Stimulated activated CD4-positive, alpha-beta T cell treated with anti-CD3 and anti-CD28 coated beads, Interleukin-15, amount 100 ng/mL, for 1 hour (primary cell): ENCODE measurements around the gene SPEM1.

Source experiments
- DNase-seq, 2 donors: peaks; one replicate each; pipeline ENCODE4 v3.0.0-alpha.2; 2020; ENCODE audit warnings: low read depth in 1 of 2, low spot score in 1 of 2

The SPEM1 gene

DNA sequence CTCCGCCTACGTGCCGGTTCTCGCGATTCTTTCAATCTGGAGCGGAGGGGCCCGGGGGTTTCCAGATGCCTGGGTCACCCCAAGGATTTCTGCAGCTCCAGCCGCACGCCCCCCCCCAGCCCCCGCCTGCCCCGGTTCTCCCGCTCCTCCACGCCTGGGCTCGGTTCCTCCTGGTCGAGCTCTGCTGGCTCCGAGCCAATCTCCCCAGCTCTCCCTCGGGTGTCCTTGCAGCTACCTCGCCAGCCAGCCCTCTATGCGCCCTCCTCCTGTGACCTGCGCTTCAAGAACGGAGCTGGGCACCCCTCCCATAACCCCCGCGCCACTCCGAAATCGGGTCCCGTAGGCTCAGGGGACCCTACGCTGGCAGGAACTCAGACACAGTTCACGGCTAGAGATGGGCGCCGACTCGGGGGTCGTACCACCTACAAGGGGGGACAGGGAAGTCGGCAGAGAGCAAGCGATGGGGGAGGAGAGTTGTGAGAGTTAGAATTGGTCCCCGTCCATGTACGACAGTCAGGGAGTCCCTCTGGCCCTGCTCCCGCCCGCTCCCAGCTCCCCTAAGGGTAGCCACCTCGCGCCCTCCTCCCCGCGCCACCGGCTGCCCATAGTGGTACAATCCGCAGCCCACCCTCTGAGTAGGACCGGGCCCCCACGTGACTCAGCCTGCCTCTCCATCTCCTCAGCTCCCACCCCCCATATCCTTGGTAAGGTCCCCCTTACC lies 20.1 kb downstream of the SPEM1 start:
- no peak for DNase-seq

DNA sequence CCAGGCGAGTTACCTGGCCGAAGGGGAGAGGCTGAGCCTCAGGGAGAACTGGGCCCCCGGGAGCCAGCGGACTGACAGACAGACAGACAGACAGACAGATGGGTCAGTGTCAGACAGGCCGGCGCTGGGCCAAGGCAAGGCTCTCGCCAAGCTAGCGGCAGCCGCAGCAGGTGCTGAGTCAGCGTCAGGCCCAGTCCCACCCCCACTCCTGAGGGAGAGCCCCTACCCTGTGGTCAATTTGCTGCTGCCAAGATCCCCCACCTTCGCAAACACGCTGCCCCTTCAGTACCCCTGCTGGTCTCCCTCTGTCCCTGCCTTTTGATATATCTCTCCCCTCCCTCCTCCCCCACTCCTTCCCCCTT lies 20.7 kb downstream of the SPEM1 start:
- no peak for DNase-seq

- no peak for DNase-seq
Observed at GRCh38 chr17:7441266-7441665, 21.1 kb downstream of the SPEM1 start.

DNA sequence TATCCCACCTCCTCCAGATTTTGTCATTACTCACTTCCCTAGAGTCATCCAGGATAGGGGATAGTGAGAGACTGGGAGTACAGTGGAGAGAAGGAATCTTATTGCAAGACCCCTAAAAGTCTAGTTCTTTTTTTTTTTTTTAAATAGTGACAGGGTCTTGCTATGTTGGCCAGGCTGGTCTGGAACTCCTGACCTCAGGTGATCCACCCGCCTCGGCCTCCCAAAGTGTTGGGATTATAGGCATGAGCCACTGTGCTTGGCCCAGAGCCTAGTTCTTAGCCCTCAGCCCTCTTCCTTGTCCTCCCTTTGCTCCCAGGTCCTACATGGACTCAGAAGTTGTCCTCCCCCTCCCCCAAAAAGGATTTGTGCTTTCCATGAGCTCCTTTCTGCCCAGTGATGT lies 22.0 kb downstream of the SPEM1 start:
- DNase-seq: no peak

DNA sequence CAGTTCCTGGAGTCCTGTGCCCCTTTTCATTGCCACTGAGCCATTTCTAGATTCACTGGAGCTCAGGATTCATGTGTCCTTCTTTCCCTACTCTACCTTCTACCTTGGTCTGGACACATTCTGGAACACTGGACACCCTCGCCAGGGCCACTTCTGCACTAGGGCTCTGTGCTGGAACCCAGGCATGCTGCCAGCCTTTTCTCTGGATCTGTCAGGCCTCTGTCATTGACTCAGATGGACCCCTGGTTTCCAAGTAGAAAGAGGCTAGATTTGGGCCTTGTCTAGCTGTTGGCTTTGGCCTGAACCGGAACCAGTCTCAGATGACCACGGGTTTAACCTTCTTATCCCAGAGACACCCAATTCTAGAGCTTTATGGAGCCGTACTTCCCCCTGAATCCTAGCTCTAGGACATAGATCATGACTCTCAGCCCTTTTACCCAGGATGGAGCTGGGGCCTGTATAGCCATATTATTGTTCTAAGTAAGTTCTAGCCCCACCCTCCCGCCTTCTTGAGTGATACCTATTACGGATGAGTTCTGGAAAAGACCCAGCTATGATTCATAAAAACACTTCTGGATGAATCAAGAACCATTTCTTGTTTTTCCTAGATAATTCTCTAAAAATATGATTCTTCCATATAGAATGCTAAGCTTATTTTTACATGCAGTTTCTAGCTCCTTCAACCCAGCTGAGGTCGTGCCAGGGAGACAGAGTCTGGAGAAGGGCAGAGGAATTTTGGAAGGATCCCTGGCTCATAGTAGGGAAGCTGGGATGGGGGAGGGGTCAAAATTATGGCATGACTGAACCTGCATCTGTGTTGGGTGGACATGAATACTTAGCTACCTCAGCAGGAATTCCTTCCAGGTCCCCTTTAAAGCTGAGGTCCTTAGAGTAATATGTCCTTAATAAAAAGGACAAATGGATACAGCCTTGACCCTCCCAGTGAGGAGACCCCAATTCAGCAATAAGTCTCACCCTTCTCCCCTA lies 23.7 kb downstream of the SPEM1 start:
- no peak for DNase-seq

GRCh38 chr17:7444682-7445618 lies 24.8 kb downstream of the SPEM1 start, which contains the start of gene CHRNB1:
CHRNB1 (plus strand) TSS chr17:7445061; CDS start chr17:7445128, 67 bp downstream.
- no peak for DNase-seq

DNA sequence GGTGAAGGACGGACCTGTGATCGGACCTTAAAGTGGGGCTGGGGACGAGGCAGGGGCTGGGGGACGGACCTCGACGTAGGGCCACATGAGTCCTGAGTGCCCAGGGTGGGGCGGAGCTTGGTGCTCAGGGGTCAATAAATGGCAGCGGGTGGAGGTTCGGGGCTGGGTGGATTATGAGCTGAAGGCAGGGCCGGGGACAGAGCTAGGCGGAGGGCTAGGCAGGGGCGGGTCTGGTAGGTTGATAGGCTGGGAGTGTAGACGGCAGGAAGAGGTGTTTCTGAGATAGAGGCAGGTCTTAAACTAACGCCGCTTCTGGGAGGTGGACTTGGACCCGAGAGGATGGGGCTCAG lies 25.5 kb downstream of the SPEM1 start:
- DNase-seq: no peak

GRCh38 chr17:7448461-7448860 lies 28.3 kb downstream of the SPEM1 start:
- DNase-seq: no peak

- no peak for DNase-seq
Observed at GRCh38 chr17:7459961-7460545, 39.9 kb downstream of the SPEM1 start.

DNA sequence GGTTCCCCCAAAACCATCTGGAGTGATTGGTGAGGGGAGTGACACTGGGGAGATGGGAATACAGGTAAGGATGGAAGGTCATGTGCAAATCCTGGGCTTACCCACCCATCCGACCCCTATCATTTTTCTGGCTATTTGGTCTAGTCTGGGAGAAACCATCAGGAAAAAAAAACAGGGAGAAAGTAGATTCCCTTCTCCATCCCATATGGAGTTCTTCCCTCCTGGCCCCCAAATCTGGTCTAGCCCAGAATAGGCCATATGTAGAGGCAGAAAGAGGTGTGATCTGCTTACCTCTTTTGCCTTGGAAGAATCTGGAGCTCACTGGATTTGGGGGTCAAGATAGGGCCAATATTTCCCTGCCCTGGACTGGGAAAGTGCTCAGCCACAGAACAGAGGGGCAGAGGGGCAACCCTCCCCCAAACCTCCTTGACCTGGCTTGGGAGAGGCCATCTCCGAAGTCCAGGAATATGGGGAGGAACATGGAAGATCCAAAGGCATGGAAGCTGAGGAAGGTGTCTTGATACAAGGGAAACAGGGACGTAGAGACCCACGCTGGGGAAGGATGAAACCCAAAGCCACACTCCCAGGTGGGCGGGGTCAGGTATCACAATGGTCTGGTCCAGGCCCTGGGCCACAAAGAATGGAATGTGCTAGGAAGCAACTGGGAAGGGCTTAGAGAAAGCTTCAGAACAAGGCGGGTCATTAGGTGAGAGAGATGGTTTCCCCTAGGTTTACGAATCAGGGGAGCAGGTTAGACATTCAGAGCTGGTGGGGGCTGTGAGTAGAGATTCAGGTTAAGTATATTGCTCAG lies 40.9 kb downstream of the SPEM1 start:
- no peak for DNase-seq

- DNase-seq: no peak
Observed at GRCh38 chr17:7462474-7463371, 42.6 kb downstream of the SPEM1 start.

- DNase-seq: no peak
Observed at GRCh38 chr17:7463372-7463846, 43.3 kb downstream of the SPEM1 start.

DNA sequence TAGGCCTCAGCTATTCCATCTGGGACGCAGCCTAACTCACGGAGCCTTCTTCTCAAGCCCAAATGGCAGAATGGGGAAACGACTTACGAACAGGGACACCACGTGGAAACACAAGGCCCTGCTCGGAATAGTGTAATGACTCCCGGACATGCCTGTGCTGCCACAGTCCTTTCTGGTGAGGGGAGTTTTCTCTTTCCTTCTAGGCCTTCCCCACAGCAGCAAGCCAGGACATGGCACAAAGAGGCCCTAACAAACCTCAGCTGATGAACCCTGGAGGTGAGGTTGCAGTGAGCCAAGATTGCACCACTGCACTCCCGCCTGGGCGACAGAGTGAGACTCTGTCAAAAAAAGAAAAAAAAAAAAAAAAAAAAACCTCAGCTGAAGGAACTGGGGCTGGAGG lies 44.0 kb downstream of the SPEM1 start:
- DNase-seq: no peak

GRCh38 chr17:7465597-7466275 lies 45.6 kb downstream of the SPEM1 start:
- DNase-seq: no peak

GRCh38 chr17:7466318-7466638 lies 46.2 kb downstream of the SPEM1 start:
- DNase-seq: no peak

DNA sequence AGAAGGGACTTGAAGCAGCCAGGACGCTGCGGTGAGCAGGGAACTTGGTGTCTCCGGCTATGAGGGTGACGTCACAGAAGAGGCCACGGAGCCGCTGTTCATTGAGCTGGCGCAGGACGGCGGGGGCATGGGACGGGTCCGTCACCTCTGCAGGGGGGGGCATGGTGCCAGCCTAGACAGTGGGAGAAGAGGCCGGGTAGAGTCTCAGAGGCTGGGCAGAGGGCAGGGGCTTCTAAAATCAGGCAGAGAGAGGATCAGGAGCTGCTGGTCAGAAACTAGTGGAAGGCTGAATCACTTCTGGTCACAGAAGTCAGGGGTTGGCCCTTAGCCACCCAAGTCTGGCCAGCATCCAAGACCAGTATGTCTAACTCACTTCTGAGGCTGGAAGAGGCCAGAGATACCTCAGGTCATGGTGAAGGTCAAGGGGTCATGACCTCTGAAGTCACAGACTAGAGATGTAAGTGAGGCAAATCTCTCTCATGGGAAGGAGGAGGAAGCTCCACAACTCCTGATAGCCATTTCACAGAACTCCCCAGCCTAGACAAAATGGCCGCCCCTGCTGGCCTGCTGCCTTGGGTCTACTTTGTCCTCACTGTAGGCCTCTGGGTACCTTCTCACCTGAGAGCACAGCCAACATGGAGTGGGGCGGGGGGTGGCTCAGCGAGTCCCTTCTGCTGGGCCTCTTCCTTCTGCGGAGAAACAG lies 46.7 kb downstream of the SPEM1 start:
- DNase-seq: no peak

- DNase-seq: no peak
Observed at GRCh38 chr17:7467498-7467897, 47.4 kb downstream of the SPEM1 start.

GRCh38 chr17:7468290-7468689 lies 48.2 kb downstream of the SPEM1 start:
- DNase-seq: no peak
